Parathyroid adenoma (tissue), 2 donors: ENCODE results near the gene TMEM86B.

Experiments
- H2AFZ ChIP-seq: fragments of 300-600 bp; sonication (generic); one replicate; pipeline ENCODE4 v1.7.0; 2017; ENCODE audit warnings: antibody characterized with exemption, mild to moderate bottlenecking
- H3K27ac ChIP-seq: fragments of 300-600 bp; sonication (generic); one replicate; pipeline ENCODE4 v1.7.0; 2017
- H3K27me3 ChIP-seq: fragments of 300-600 bp; sonication (generic); one replicate; pipeline ENCODE4 v1.7.0; 2017; ENCODE audit warnings: low read length; ENCODE audit not compliant: control insufficient read depth, insufficient read depth
- H3K36me3 ChIP-seq: fragments of 300-600 bp; sonication (generic); one replicate; pipeline ENCODE4 v1.7.0; 2017; ENCODE audit warnings: low read length; ENCODE audit not compliant: control insufficient read depth, insufficient read depth
- H3K4me1 ChIP-seq: fragments of 300-600 bp; sonication (generic); one replicate; pipeline ENCODE4 v1.7.0; 2017; ENCODE audit warnings: control low read depth
- H3K4me2 ChIP-seq: fragments of 300-600 bp; sonication (generic); one replicate; pipeline ENCODE4 v1.7.0; 2017; ENCODE audit warnings: low read length
- H3K4me3 ChIP-seq: fragments of 300-600 bp; sonication (generic); one replicate; pipeline ENCODE4 v1.7.0; 2017; ENCODE audit warnings: low read depth, low read length
- H3K79me2 ChIP-seq: fragments of 300-600 bp; sonication (generic); one replicate; pipeline ENCODE4 v1.7.0; 2017; ENCODE audit warnings: control low read depth
- H3K9ac ChIP-seq: fragments of 300-600 bp; sonication (generic); one replicate; pipeline ENCODE4 v1.7.0; 2017; ENCODE audit warnings: mild to moderate bottlenecking
- H3K9me3 ChIP-seq: fragments of 300-600 bp; sonication (generic); one replicate; pipeline ENCODE4 v1.7.0; 2017; ENCODE audit warnings: low read length; ENCODE audit not compliant: control insufficient read depth
- TF ChIP-seq, protein P1 (sequence below): fragments of 300-600 bp; sonication (generic); IDR thresholded peaks from one replicate; pipeline ENCODE4 v1.7.0; 2017; ENCODE audit warnings: antibody characterized with exemption, mild to moderate bottlenecking
- donor health status: primary hyperparathyroidism.

The TMEM86B gene

DNA sequence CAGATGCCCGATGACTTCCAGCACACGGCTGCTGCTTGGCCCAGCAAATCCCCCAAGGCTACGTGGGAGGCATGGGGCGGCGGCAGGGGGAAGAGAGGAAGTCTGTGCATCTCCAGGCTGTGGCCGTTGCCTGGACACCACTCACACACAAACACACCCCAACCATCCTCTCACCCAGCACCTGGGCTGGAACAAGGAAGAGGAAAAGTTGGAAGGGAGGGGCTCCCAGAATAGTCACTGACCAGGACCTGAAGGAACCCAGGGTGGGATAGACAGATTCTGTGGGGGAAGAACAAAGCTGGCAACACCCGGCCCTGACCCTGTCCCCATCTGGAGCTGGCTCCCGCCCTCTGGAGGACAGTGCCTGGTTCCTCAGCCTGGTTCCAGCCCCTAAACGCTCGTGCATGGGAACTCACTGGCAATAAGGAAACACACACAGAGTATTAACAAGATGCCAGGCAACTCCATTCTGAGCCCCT, 19.1 kb upstream of the TMEM86B start:
- Histone ChIP-seq H3K36me3 (no peaks in the 10 kb centered on the region), H3K4me2 (no peak overlapping the region), H3K4me1 (peaks cover 9% of the 10 kb centered on the region), H3K9ac (no peak overlapping the region), H3K27me3 (no peaks in the 10 kb centered on the region), H3K79me2 (peaks cover 63% of the 10 kb centered on the region), H3K9me3 (no peaks in the 10 kb centered on the region), H3K27ac (no peak overlapping the region), H3K4me3 (no peak overlapping the region), H2AFZ (no peak overlapping the region)
- TF ChIP-seq, protein P1, sequence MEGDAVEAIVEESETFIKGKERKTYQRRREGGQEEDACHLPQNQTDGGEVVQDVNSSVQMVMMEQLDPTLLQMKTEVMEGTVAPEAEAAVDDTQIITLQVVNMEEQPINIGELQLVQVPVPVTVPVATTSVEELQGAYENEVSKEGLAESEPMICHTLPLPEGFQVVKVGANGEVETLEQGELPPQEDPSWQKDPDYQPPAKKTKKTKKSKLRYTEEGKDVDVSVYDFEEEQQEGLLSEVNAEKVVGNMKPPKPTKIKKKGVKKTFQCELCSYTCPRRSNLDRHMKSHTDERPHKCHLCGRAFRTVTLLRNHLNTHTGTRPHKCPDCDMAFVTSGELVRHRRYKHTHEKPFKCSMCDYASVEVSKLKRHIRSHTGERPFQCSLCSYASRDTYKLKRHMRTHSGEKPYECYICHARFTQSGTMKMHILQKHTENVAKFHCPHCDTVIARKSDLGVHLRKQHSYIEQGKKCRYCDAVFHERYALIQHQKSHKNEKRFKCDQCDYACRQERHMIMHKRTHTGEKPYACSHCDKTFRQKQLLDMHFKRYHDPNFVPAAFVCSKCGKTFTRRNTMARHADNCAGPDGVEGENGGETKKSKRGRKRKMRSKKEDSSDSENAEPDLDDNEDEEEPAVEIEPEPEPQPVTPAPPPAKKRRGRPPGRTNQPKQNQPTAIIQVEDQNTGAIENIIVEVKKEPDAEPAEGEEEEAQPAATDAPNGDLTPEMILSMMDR, result no peak

DNA sequence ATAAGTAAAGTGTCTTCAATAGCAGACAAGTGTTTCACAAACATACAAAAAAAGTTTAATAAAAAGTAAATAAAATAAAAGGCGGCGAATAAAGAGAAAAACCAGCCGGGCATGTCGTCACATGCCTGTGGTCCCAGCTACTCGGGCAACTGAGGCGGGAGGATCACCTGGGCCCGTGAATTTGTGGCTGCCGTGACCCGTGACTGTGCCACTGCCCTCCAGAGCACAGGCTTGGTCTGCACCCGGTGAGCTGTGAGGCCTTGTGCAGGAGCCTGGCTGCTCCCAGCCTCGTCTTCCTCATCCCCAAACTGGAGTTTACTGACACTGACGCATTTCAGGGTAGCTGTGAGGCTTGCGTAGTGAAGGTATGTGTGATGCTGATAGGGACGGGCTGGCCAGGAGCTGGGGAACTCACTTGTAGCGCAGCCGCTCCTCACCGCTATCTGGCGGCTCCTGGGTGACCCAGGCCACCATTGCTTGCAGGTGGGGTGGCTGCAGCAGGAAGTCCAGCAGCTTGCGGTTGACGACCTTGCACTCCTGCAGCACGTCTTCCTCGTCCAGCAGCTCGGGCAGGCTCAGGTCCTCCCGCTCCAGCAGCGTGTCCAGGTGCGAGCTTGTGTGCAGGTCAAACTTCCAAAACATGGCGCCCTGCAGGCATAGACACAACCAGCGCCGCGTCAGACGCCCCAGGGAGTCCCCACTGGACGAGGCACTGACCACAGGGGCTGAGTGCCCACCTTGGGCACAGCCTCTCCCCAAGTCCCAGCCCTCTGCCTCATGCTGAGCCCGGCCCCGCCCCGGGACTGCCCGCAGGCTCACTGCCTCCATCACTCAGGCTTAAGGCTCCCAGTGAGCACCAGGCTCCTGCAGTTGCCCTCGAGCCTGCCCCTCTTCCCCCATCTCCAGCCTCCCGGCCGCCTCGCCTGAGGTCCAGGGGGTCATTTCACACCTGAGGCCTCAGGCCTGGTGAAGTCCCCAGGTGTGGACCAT, 18.2 kb upstream of the TMEM86B start:
- Histone ChIP-seq H3K9me3 (no peaks in the 10 kb centered on the region), H3K9ac (no peak overlapping the region), H3K36me3 (no peaks in the 10 kb centered on the region), H3K4me2 (no peak overlapping the region), H3K4me1 (peaks cover 9% of the 10 kb centered on the region), H2AFZ (no peak overlapping the region), H3K79me2 (peaks cover 66% of the 10 kb centered on the region), H3K27ac (no peak overlapping the region), H3K4me3 (no peak overlapping the region), H3K27me3 (no peaks in the 10 kb centered on the region)
- TF ChIP-seq, protein P1, result no peak

- H3K27ac ChIP-seq, result no peak overlapping the region
- H2AFZ ChIP-seq, result no peak overlapping the region
- no peaks in the 10 kb centered on the region for H3K36me3 ChIP-seq
Observed at GRCh38 chr19:55245236-55245904, 16.8 kb upstream of the TMEM86B start.

GRCh38 chr19:55244004-55244680, 15.6 kb upstream of the TMEM86B start:
- Histone ChIP-seq H3K4me3 (no peak overlapping the region), H3K27ac (no peak overlapping the region), H3K4me2 (no peak overlapping the region), H3K79me2 (peaks cover 59% of the 10 kb centered on the region), H3K27me3 (no peaks in the 10 kb centered on the region), H3K36me3 (no peaks in the 10 kb centered on the region), H3K9me3 (no peaks in the 10 kb centered on the region), H3K4me1 (peaks cover 3% of the 10 kb centered on the region), H3K9ac (no peak overlapping the region), H2AFZ (no peak overlapping the region)
- TF ChIP-seq, protein P1, result no peak

More at GRCh38 chr19:55245236-55245904, 16.8 kb upstream of the TMEM86B start:
- H3K4me2 ChIP-seq, result no peak overlapping the region
- H3K9me3 ChIP-seq, result no peaks in the 10 kb centered on the region
- H3K79me2 ChIP-seq, result peaks cover 58% of the 10 kb centered on the region
- TF ChIP-seq, protein P1, result no peak
- no peak overlapping the region for H3K4me3 ChIP-seq
- no peak overlapping the region for H3K9ac ChIP-seq
- peaks cover 8% of the 10 kb centered on the region for H3K4me1 ChIP-seq
- H3K27me3 ChIP-seq, result no peaks in the 10 kb centered on the region
